Measurements from ENCODE around the gene MAST4. TPM values are rescaled to one million over a fixed set of nuclear protein-coding genes. Genes with fewer than 3 reads are reported as not detected.

MAST4 gene
- total RNA-seq, 1 donor from 2014 or later: 22.3 TPM

- Mint-ChIP-seq H3K4me1 (ENCODE audit: low read depth, unreplicated experiment) (peaks cover 9% of the 10 kb centered on the region), H3K9me3 (ENCODE audit: unreplicated experiment) (peaks cover 5% of the 10 kb centered on the region), H3K27ac (ENCODE audit: unreplicated experiment) (no peak overlapping the region), H3K36me3 (ENCODE audit: low read depth, unreplicated experiment) (no peaks in the 10 kb centered on the region), H3K4me3 (ENCODE audit: unreplicated experiment) (no peak overlapping the region), H3K27me3 (ENCODE audit: low read depth, unreplicated experiment) (no peaks in the 10 kb centered on the region)
- no peaks in the 10 kb centered on the region for H3K27me3 ChIP-seq (ENCODE audit: insufficient read depth, low read length)
- no peak for TF ChIP-seq EZH2 (IDR thresholded peaks at IDR 0.05; ENCODE audit: insufficient read depth, low read length)
- TF ChIP-seq, protein P1, sequence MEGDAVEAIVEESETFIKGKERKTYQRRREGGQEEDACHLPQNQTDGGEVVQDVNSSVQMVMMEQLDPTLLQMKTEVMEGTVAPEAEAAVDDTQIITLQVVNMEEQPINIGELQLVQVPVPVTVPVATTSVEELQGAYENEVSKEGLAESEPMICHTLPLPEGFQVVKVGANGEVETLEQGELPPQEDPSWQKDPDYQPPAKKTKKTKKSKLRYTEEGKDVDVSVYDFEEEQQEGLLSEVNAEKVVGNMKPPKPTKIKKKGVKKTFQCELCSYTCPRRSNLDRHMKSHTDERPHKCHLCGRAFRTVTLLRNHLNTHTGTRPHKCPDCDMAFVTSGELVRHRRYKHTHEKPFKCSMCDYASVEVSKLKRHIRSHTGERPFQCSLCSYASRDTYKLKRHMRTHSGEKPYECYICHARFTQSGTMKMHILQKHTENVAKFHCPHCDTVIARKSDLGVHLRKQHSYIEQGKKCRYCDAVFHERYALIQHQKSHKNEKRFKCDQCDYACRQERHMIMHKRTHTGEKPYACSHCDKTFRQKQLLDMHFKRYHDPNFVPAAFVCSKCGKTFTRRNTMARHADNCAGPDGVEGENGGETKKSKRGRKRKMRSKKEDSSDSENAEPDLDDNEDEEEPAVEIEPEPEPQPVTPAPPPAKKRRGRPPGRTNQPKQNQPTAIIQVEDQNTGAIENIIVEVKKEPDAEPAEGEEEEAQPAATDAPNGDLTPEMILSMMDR (IDR thresholded peaks at IDR 0.05; ENCODE audit: insufficient read depth, low read depth, low read length): no peak
- no peaks in the 10 kb centered on the region for H3K9me3 ChIP-seq (ENCODE audit: insufficient read depth, low read depth, low read length)
- H3K4me1 ChIP-seq (ENCODE audit: insufficient read depth, low read length): peaks cover 2% of the 10 kb centered on the region
- H2AFZ ChIP-seq (ENCODE audit: low read depth, low read length): no peak overlapping the region
- H3K36me3 ChIP-seq (ENCODE audit: insufficient read depth, low read length): no peaks in the 10 kb centered on the region
- no peak overlapping the region for H3K9ac ChIP-seq (ENCODE audit: low read length)
- H3K4me2 ChIP-seq (ENCODE audit: low read length): no peak overlapping the region
- DNase-seq (ENCODE audit: low read depth) (no peak), FAIRE-seq (no peak)
- no peaks in the 10 kb centered on the region for H4K20me1 ChIP-seq (ENCODE audit: insufficient read depth, low read length)
- H3K4me3 ChIP-seq (ENCODE audit: insufficient read depth, low read depth, low read length): no peak overlapping the region
- H3K79me2 ChIP-seq (ENCODE audit: insufficient read depth, low read length): no peaks in the 10 kb centered on the region
- no peak overlapping the region for H3K27ac ChIP-seq (ENCODE audit: low read depth, low read length)
Observed at GRCh38 chr5:67216564-67216963, 620.4 kb downstream of the MAST4 start.
